ENCODE data around the gene TTC16.

The TTC16 gene

GRCh38 chr9:127767909-127768331, 52.0 kb downstream of the TTC16 start:
- no peak overlapping the region for H3K4me3 Mint-ChIP-seq
- ATAC-seq (ENCODE audit: low read depth), result no peak
- DNase-seq (ENCODE audit: low spot score in 2 of 2), result no peak
- H3K36me3 Mint-ChIP-seq, result peaks cover 22% of the 10 kb centered on the region
- no peaks in the 10 kb centered on the region for H3K27me3 Mint-ChIP-seq
- H3K27ac Mint-ChIP-seq, result peak overlapping the region; percentile 84
- H3K9me3 Mint-ChIP-seq, result no peaks in the 10 kb centered on the region
- H3K4me1 Mint-ChIP-seq, result peaks cover 53% of the 10 kb centered on the region

- peak overlapping the region; percentile 97 for H3K27ac Mint-ChIP-seq
- H3K4me1 Mint-ChIP-seq, result peaks cover 52% of the 10 kb centered on the region
- H3K36me3 Mint-ChIP-seq, result peaks cover 20% of the 10 kb centered on the region
- ATAC-seq (ENCODE audit: low read depth) (no peak), DNase-seq (ENCODE audit: low spot score in 2 of 2) (no peak)
- no peaks in the 10 kb centered on the region for H3K27me3 Mint-ChIP-seq
- no peaks in the 10 kb centered on the region for H3K9me3 Mint-ChIP-seq
- no peak overlapping the region for H3K4me3 Mint-ChIP-seq
Observed at GRCh38 chr9:127768698-127769097, 52.8 kb downstream of the TTC16 start.

- Mint-ChIP-seq H3K36me3 (peaks cover 23% of the 10 kb centered on the region), H3K9me3 (no peaks in the 10 kb centered on the region), H3K27ac (peak overlapping the region; percentile 97), H3K4me3 (no peak overlapping the region), H3K4me1 (peaks cover 55% of the 10 kb centered on the region), H3K27me3 (no peaks in the 10 kb centered on the region)
- no peak for ATAC-seq (ENCODE audit: low read depth)
- no peak for DNase-seq (ENCODE audit: low spot score in 2 of 2)
Observed at GRCh38 chr9:127769101-127769500, 53.2 kb downstream of the TTC16 start.

GRCh38 chr9:127769929-127770582, 54.2 kb downstream of the TTC16 start:
- H3K27me3 Mint-ChIP-seq, result no peaks in the 10 kb centered on the region
- H3K4me3 Mint-ChIP-seq, result peak overlapping the region; percentile 86
- peak overlapping the region; percentile 97 for H3K27ac Mint-ChIP-seq
- ATAC-seq (ENCODE audit: low read depth) (no peak), DNase-seq (ENCODE audit: low spot score in 2 of 2) (no peak)
- peaks cover 51% of the 10 kb centered on the region for H3K4me1 Mint-ChIP-seq
- H3K36me3 Mint-ChIP-seq, result peaks cover 20% of the 10 kb centered on the region
- H3K9me3 Mint-ChIP-seq, result no peaks in the 10 kb centered on the region

DNA sequence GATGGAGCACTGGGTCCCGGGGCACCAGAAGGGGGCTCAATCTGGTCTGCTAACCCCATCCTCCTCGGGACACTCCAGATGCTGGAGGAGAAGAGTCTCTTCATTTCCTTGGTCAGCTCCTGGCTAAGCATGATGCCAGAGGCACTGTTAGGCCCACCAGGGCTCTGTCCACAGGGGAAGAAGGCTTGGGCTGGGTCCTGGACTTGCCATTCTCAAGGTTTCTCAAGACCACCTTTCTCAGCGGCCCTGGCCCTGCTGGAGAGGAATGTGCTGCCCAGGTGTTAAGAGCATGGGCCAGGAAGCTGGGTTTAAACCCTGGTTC, 54.7 kb downstream of the TTC16 start:
- peak overlapping the region; percentile 86 for H3K4me3 Mint-ChIP-seq
- H3K9me3 Mint-ChIP-seq, result no peaks in the 10 kb centered on the region
- DNase-seq (ENCODE audit: low spot score in 2 of 2), result no peak
- H3K27me3 Mint-ChIP-seq, result no peaks in the 10 kb centered on the region
- H3K27ac Mint-ChIP-seq, result peak overlapping the region; percentile 97
- no peak for ATAC-seq (ENCODE audit: low read depth)
- H3K4me1 Mint-ChIP-seq, result peaks cover 47% of the 10 kb centered on the region
- H3K36me3 Mint-ChIP-seq, result peaks cover 16% of the 10 kb centered on the region

- no peaks in the 10 kb centered on the region for H3K27me3 Mint-ChIP-seq
- ATAC-seq (ENCODE audit: low read depth) (peak; percentile 77), DNase-seq (ENCODE audit: low spot score in 2 of 2) (peak; percentile 93 to 98)
- H3K9me3 Mint-ChIP-seq, result no peaks in the 10 kb centered on the region
- peaks cover 15% of the 10 kb centered on the region for H3K36me3 Mint-ChIP-seq
- H3K4me1 Mint-ChIP-seq, result peaks cover 44% of the 10 kb centered on the region
- peak overlapping the region; percentile 97 for H3K27ac Mint-ChIP-seq
- H3K4me3 Mint-ChIP-seq, result peak overlapping the region; percentile 86
Observed at GRCh38 chr9:127770905-127771569, 55.2 kb downstream of the TTC16 start.

DNA sequence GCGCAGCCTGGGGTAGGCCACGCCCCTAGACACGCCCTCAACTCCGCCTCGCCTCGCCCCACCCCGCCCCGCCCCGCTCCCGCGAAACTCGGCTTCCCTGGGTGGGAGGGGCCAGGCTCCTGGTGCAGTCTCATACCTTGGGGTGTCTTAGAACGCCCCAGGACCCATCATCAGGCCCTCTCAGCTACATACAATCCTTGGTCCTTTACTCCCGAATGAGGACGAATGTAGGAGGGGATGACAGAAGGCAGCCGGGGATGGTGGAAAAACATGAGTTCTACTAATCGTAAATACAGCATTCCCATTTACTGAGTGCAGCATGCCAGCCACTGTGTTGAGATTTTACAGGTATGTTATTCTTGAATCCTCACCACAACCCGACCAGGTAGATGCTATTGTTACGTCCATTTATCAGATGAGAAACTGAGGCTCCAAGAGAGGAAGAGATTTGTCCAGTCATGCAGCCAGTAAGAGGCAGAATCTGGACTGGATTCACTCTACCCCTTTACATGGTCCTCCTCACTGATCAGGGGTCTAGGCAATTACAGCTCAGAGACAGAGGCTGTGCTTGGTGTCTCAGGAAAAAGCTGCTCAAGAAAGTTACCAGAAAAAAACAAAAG, 55.8 kb downstream of the TTC16 start:
- no peaks in the 10 kb centered on the region for H3K27me3 Mint-ChIP-seq
- H3K4me1 Mint-ChIP-seq, result peaks cover 42% of the 10 kb centered on the region
- peaks cover 10% of the 10 kb centered on the region for H3K36me3 Mint-ChIP-seq
- H3K4me3 Mint-ChIP-seq, result peak overlapping the region; percentile 86
- DNase-seq (ENCODE audit: low spot score in 2 of 2), result no peak
- no peak for ATAC-seq (ENCODE audit: low read depth)
- H3K9me3 Mint-ChIP-seq, result no peaks in the 10 kb centered on the region
- H3K27ac Mint-ChIP-seq, result peak overlapping the region; percentile 97

DNA sequence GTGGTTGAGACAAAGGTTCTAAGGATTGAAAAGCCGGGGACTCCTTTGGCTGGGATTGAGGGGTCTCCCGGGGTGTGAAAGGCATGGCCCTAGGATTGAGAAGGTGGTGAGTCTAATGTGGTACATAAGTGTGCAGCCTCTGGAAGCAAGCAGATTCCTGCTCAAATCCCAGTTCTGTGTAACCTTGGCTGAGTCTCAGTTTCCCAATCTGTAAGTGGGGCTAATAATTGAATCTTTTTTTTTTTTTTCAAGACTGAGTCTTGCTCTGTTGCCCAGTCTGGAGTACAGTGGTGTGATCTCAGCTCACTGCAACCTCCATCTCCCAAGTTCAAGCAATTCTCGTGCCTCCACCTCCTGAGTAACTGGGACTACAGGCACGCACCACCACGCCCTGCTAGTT, 56.7 kb downstream of the TTC16 start:
- ATAC-seq (ENCODE audit: low read depth) (no peak), DNase-seq (ENCODE audit: low spot score in 2 of 2) (no peak)
- no peaks in the 10 kb centered on the region for H3K27me3 Mint-ChIP-seq
- H3K27ac Mint-ChIP-seq, result no peak overlapping the region
- no peak overlapping the region for H3K4me3 Mint-ChIP-seq
- H3K9me3 Mint-ChIP-seq, result no peaks in the 10 kb centered on the region
- H3K36me3 Mint-ChIP-seq, result peaks cover 9% of the 10 kb centered on the region
- peaks cover 39% of the 10 kb centered on the region for H3K4me1 Mint-ChIP-seq

DNA sequence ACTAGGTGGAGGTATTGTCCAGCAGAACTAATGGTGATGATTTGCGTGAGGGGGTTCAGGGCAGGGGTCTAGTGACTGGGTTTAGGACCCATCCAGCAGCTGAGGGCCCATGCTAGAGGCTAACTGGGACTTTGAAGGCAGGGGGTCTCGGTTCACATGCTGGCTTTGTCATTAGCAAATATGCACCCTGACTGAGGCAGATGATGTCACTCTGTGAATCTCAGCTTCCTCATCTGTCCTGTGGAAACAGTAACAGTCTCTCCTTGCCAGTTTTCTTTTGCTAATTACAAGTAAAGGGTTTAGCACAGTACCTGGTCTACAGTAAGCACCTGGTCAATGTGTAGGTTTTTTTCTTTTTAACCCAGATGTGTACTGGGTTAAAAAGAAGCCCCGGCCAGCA, 57.4 kb downstream of the TTC16 start:
- peaks cover 40% of the 10 kb centered on the region for H3K4me1 Mint-ChIP-seq
- H3K27me3 Mint-ChIP-seq, result no peaks in the 10 kb centered on the region
- no peak for DNase-seq (ENCODE audit: low spot score in 2 of 2)
- H3K27ac Mint-ChIP-seq, result no peak overlapping the region
- H3K9me3 Mint-ChIP-seq, result no peaks in the 10 kb centered on the region
- no peak overlapping the region for H3K4me3 Mint-ChIP-seq
- no peak for ATAC-seq (ENCODE audit: low read depth)
- peaks cover 10% of the 10 kb centered on the region for H3K36me3 Mint-ChIP-seq

GRCh38 chr9:127773981-127774380, 58.1 kb downstream of the TTC16 start:
- ATAC-seq (ENCODE audit: low read depth) (no peak), DNase-seq (ENCODE audit: low spot score in 2 of 2) (no peak)
- Mint-ChIP-seq H3K4me1 (peaks cover 36% of the 10 kb centered on the region), H3K27ac (no peak overlapping the region), H3K27me3 (no peaks in the 10 kb centered on the region), H3K9me3 (no peaks in the 10 kb centered on the region), H3K36me3 (peaks cover 10% of the 10 kb centered on the region), H3K4me3 (peak overlapping the region; percentile 3)

GRCh38 chr9:127776195-127776923, 60.5 kb downstream of the TTC16 start:
- peaks cover 21% of the 10 kb centered on the region for H3K4me1 Mint-ChIP-seq
- H3K27ac Mint-ChIP-seq, result peak overlapping the region; percentile 90
- H3K4me3 Mint-ChIP-seq, result peak overlapping the region; percentile 98
- no peaks in the 10 kb centered on the region for H3K27me3 Mint-ChIP-seq
- DNase-seq (ENCODE audit: low spot score in 2 of 2), result peak; percentile 69 to 78
- ATAC-seq (ENCODE audit: low read depth), result peak; percentile 64
- H3K36me3 Mint-ChIP-seq, result peaks cover 10% of the 10 kb centered on the region
- H3K9me3 Mint-ChIP-seq, result no peaks in the 10 kb centered on the region

DNA sequence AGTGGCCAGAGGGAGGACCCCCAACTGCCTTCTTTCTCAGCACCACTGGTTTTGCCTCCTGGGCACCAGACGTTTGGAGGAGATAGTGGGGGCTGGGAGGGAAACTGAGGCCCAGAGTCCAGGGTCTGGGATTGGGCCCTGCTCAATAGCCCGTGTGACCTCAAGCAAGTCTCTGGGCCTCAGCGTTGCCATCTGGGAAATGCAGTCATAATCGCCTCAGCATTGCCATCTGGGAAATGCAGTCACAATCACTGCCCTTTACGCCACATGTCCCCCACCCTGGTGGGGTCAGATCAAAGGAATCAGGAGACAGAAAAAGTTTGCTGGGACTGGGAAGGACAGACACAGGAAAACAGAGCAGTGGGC, 61.0 kb downstream of the TTC16 start:
- DNase-seq (ENCODE audit: low spot score in 2 of 2), result no peak
- peaks cover 18% of the 10 kb centered on the region for H3K4me1 Mint-ChIP-seq
- peak overlapping the region; percentile 90 for H3K27ac Mint-ChIP-seq
- peaks cover 10% of the 10 kb centered on the region for H3K36me3 Mint-ChIP-seq
- ATAC-seq (ENCODE audit: low read depth), result no peak
- H3K27me3 Mint-ChIP-seq, result no peaks in the 10 kb centered on the region
- H3K9me3 Mint-ChIP-seq, result no peaks in the 10 kb centered on the region
- peak overlapping the region; percentile 98 for H3K4me3 Mint-ChIP-seq

DNA sequence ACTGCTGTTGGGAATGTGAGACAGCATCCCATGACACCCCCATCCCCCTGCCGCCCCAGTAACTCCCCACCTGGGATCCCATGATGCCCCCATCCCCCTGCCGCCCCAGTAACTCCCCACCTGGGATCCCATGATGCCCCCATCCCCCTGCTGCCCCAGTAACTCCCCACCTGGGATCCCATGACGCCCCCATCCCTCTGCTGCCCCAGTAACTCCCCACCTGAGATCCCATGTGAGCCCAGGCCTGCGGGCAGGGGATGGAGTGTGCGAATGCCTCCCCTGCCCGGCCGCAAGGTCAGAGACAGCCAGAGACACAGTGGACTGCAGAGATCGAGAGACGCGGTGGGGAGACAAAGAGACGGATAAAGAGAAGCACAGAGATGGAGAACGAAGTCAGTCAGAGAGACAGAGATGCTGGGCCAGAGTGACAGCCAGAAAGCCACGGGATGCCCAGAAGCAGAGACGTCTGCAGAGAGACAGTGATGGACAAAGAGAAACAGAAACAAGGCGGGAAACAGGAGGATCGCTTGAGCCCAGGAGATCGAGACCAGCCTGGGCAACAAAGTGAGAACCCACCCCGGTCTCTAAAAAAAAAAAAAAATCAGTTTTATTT, 61.6 kb downstream of the TTC16 start:
- H3K4me1 Mint-ChIP-seq, result peaks cover 18% of the 10 kb centered on the region
- peak overlapping the region; percentile 98 for H3K4me3 Mint-ChIP-seq
- H3K27me3 Mint-ChIP-seq, result no peaks in the 10 kb centered on the region
- no peaks in the 10 kb centered on the region for H3K9me3 Mint-ChIP-seq
- no peak for DNase-seq (ENCODE audit: low spot score in 2 of 2)
- ATAC-seq (ENCODE audit: low read depth), result no peak
- H3K36me3 Mint-ChIP-seq, result peaks cover 10% of the 10 kb centered on the region
- H3K27ac Mint-ChIP-seq, result peak overlapping the region; percentile 90
